ENCODE results near the gene TSHZ3.

TSHZ3 gene

DNA sequence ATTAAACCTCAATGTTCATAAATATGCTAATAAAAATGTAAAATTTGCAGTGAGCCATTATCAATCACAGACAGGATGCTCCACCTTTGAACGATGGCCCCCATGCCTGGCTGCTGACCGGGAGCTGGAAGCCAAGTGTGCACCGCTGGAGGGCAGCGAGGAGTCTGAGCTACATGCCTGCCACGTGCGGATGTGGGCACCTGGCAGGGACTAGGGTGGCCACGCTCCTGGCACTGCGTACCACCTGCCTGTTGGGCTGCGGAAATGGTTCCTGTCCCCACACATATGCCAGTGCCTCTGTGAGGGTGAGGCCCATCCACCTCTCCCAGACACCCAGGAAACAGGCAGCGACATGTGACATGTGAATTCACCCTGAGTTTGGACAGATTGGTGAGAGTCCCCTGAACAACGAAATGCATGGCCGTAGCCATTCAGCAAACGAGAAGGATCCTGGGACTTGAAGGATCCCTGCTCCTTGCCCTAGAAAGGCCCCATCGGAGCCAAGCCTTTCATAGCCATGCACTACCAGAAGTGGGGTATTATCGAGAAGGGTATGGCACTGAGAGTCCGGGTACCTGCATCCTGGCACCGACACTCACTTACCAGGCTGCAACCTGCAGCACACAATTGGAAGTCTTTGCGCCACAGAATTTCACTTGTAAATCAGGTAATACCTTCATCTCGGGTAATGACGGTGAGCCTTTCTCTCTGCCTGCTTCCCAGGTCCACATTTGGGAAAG is 35.8 kb downstream of the TSHZ3 start:
- DNase-seq = no peak

DNA sequence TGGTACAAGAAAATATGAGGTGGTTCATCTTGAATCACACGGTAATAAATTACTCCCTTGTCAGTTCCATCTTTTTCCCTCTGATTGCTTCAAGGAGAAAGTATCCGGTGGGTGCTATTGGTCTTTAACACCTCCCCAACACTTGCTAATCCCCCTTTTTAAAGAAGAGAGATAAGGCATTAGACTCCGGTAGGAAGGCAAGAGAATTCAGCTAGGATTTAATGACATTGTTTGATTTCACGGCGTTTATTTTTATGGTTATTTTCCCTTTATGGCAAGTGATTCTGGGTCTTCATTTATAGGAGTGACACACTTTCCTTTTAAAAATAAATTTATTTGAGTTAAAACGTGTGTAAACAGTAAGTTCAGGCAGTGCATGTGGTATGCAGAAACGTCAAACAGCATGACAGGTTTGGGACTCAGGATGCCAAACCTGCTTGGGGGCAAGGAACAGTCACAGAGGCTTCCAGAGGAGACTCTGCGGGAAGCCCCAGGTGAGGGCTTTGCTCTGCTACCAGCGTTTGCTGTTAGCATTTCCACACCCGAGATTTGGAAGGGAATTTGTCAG is 36.5 kb downstream of the TSHZ3 start:
- no peak for DNase-seq

DNA sequence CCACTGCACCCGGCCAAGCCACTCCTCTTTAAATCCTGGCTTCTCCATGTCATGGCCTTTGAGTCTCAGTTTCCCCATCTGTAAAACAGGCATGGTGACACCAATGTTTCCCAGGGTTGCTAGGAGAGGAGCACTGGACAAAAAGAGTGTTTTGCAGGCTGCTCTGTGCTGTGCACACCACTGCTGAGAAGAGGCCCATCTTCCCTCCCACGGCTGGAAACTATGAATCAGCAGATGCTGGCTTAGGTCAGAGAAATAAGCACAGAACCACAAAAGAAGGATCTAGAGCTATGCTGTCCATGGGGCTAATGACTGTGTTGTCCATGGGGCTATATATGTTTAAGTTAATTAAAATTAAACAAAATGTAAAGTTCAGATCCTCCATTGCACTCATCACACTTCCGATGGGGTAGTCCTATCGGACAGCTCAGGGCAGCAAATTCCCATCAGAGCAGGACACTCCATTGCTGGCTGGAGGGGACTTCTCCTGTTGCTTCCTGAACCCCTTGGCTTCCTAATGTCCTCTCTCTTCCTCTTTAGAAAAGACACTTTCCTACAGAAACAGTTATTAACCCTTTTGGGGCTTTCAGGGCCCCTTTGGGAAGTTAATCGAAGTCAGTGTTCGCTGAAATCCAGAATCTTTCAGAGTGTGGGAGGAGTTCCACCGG is 37.1 kb downstream of the TSHZ3 start:
- no peak for DNase-seq

DNA sequence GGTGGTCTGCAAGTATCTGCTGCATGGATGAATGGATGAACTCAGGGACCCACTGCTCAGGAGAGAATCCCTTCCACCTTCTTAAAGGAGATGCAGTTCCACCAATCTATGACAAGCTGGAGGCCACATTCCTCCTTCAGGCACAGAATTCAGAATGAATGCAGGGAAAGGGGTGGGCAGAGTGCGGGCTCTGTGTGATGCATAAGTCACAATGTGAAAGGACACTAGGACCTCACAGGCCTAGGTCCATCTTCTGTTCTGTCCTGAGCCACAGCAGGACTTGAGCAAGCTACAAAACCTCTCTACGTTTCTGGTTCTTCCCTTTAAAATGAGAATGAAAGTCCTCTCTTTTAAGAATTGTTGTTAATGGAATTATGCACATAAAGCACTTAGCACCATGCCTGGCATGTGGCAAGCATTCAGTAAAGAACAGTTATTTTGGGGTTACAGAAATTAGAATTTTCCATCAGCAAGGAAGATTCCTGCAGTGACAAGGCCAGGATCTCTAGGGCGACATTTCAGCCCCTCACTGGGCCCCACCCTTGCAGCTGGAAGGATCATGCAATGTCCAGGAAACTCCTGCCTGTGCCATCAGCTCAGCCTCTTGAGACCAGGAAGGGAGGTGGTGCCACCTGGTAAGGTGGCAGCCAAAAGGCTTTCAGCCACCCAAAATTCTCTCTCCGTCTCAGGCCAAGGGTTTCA is 38.7 kb downstream of the TSHZ3 start:
- no peak for DNase-seq

DNA sequence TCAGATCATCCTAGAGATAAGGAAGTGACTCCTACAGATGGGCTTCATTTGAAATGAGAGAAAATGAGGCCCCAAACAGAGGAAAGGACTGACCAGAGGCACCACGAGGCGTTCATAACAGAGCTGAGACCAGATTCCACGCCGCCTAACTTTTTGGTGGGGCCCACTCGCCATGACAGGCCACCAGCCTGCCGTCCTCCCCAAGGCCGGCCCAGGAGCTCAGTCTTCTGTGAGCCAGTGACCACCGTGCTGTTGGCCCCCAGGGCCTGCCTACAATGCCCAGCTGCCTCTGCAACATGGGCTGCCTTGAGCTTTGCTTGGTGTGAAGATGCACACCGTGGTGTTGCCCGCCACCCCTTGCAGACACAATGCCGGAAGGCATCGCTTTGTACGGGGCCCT is 40.5 kb downstream of the TSHZ3 start:
- DNase-seq = no peak

DNA sequence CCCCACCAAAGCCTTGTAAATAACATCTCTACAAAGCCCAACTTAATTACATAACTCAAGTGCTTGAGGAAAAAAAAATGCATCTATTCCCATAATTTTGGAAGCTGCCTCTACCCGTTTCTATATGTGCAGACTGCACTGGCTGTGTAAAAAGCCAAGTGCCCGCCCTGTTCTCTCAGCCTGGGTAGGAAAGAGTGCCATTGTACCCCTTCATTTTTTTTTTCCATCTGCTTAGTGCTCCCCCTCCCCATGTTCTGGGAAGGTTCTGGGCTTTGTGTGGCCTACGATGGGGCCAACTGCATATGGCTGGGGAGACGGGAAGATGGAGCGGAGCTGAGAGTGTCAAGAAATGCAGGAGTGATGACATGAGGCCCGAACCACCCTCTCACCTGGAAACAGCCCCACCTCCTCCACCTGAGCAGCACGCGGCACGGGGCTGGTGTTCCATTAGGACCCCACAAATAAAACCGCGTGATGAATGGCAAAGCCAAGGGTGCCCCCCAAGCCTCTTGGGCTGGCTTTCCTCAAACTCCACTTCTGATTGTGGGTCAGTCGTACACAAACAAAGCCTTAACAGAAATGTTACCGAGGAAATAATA is 42.1 kb downstream of the TSHZ3 start:
- no peak for DNase-seq

DNA sequence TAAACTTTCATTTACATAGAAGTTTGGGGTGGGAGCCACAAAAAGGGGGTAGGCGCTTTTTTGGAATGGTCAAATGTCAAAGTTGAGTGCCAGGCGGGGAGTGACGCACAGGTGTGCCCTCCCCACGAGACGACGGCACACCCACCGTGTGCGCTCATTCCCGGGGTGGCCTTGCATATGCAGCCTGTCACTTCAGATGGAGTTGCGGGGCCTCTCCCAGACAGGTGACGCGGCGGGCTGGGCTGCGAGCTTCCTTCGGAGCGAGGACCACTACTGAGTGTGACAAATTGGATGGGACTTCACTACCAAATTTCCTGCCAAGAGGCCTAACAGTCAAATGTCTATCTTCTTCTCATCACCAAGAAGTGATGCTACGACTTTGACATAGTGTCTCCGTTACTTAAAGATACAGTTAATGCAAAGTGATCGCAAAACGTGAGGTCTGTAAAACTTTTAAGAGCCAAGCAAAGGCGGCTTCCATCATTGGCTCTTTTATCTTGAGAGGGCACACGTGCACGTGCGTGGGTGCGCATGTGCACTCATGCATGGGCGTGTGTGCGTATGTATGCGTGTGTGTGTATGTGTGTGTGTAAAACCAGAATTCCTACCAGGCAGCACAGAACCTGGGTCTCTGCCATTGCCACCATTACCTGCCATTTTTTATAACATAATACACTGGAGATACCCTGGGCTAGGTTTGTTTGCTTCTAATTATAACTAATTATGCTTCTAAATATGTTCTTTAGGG is 43.1 kb downstream of the TSHZ3 start:
- DNase-seq = no peak

DNA sequence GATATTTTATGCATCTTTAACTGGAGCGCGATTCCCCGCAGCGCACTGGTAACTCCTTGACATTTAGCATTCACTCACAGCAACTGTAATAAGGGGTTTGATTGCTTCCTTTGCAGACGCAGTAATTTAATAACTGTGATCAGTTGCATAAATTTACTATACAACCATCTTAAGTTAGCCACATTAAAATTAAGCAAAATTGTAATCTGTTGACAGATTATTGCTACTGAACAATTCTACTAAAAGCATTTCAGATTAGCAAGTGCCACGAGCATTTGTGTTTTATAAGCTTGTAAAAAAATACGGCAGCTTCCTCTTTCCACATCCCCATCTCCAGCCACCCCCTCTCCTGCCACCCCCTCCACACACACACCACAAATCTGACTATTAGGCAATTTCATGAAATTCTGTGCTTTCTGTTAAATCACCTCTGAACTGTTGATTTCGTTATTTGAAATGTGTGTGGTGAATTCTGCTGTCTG is 44.4 kb downstream of the TSHZ3 start:
- DNase-seq = no peak

DNA sequence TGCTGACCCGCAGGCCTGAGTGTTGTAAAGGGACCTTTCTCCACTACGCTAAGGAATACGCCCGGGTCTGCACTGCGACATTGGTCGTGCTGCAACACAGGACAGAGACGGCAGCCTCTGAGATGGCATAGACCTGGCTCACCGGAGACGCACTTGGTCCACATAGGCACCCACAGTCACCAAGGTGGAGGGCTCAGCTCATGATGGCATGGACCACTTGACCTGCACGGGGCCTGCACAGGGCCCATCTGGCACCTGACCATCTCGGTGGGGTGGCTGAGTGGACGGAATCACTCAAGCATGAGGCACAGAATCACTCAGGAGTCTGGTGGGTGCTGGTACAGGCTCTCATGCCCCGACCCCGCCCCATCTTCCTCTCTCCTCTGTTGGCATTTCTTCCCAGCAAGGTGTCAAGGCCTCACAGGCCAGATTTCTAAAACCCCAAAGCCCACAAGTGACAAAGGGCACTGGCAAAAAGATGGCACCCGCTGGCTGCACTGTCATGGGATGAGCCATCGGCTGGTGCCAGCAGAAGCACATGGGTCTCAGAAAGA is 45.9 kb downstream of the TSHZ3 start:
- no peak for DNase-seq

DNA sequence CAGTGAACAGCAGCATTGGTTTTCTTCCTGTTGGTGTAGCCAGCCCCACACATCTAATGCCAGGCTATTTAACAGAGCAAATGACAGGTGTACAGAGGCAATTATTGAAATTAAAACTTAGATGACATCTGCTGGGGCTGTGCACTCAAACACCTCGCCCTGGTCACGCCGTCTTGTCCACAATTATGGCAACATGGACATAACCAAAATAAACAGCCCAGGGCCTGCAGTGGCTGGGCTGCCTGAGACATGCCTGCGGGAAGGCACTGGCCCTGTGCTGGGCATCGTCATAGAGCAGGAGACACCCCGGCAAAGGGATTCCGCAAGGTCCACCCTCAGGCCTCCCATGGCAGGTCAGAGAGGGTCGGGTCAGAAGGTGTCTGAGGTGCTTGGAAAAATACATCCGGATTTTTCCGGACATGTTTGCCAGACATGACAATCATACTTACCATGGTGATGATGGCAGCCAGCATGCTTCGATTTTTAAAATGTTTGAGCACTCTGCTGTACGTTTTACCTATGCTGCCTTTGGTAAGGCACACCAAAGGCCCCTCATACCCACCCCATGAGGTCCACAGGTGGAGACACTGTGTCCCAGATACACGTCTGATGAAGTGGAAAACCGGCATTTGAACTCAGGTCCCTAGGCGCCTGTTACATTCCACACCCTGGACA is 47.8 kb downstream of the TSHZ3 start:
- DNase-seq = no peak

DNA sequence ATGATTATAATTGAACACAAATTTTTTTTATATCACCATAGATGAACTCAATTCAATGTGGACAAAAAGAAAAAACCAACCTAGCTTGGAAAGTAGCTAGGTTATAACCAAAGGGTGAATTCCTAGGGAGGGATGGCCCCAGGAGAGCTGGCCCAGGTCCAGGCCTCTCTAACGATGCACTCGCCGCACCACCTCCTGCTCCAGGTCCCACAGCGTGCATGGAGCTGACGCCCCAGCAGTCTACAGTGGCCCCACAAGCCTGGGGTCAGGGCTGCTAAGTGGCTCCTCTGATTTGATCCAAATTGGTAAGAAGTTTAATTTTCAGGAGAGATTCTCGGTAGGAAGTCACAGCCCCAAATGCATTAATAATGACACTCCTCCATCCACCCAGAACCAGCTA is 48.8 kb downstream of the TSHZ3 start:
- DNase-seq = no peak

DNA sequence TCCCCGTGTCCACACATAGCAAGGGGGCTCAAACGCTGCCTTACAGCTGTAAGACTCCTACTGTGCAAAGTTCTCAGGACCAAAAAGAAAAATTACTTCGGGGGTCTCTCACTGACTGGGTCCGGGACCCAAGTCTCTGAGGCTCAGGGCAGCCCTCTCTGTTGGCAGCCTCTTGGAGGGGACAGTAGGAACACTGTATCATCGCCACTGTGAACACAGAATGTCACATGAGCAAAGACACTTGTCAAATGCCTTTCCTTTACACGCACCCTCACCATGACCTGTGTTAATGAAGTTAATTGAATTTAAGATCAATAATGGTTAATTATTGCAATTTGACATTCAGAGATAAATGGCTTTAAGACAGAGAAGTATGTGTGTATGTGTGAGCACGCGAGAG is 49.6 kb downstream of the TSHZ3 start:
- DNase-seq = no peak

DNA sequence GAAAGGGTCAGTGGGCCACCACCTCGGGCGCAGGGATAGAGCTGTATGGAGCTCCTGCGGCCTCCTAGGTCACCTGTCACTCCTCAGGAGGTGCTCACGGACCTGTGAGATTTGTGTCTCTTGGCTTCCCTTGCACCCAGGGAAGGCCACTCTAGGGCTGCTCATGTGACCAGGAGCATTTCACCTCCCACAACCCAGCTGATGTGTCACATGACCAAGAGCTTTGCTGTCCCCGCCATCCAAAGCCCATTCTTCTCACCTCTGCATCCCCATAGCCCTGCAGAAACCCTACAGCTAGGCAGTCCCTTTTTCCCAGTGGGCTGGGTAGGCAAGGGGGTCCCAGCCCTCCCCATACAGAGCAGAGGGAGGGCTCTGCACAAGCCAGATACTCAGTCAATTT is 51.2 kb downstream of the TSHZ3 start:
- DNase-seq = no peak

DNA sequence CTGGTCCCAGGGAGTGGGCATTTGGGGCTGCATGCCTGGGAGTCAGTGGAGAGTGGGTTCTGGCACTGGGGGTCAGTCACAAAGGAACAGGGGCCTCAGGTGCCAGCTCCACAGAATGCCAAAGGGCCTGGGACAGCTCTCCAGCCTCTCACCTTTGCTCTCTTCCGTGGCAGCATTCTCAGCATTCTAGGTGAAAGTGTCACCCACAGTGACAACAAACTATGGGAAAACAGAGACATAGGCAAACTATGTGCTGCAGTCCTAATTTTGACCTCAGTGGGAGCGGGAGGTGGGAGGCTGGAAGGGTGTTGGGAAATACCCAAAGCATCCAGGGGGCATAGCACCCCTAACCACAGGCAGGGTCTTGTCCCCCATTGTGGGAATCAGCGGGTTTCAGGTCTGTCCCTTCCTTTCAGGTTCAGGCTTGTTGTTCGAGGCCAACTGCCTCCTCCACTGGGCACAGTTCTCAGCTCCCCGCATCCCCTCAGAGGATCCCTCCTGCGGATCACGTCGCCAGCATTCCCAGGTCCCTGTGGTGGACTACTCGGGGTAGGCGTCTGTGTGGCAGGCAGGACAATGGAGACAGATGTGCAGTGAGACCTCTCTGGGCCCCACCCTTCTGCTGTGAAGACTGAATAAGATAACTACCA is 52.4 kb downstream of the TSHZ3 start:
- no peak for DNase-seq

DNA sequence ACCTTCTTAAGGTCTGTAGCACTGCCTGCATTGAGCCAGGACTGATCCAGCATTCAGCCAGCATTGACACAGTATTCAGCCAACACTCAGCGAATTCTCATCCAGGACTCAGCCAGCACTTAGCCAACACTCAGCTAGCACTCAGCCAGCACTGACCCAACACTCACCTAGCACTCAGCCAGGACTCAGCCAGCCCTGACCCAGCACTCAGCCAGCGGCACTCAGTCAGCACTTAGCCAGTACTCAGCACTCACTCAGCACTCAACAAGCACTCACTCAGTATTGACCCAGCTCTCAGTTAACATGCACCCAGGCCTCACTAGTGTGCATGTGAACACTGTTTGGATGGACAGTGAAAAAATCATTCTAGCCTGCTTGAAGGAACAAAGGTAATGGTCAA is 55.0 kb downstream of the TSHZ3 start:
- no peak for DNase-seq

DNA sequence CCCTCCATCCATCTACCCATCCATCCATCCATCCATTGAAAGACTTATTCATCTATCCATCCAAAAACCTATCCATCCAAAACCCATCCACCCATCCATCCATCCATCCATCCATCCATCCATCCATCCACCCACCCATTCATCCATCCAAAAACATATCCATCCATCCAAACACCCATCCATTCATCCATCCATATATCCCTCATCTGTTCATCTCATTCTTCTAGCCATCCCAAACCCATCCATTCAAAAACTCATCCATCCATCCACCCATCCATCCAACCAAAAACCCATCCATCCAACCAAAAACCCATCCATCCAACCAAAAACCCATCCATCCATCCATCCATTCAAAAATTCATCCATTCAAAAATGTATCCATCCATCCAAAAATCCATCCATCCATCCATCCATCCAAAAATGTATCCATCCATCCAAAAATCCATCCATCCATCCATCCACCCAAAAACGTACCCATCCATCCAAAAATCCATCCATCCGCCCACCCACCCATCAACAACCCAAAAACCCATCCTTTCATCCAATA is 56.5 kb downstream of the TSHZ3 start:
- DNase-seq = no peak

DNA sequence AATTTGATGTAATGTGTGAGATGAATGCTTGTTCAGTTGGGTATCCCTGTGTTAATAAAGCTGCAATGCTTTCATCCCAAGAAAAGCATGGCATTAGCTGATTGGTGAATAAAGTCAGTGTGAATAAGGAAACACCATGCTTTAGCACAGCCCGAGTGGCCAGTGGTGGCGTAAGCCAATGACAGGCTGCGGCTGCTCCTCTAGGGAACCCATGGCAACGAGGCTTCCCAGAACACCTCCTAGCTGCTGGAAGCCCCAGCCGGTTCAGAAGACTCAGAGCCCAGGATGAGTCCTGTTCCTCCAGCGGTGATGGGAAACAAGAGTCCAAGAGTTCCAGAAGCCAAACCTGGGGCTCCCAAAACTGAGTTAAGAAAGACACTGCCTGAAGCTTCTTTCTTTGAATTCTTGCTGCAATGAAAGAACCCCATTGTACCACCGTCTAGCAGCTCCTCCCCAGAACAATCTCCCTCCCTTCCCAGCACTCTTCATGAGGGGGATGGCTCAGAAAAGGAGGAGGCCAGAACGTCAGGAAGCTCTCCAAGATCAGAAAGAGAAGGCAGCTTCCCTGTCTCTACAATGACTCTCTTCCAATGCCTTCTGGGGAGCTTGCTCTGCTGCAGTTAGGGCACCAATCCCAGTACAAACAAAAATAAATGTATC is 58.2 kb downstream of the TSHZ3 start:
- DNase-seq = no peak

DNA sequence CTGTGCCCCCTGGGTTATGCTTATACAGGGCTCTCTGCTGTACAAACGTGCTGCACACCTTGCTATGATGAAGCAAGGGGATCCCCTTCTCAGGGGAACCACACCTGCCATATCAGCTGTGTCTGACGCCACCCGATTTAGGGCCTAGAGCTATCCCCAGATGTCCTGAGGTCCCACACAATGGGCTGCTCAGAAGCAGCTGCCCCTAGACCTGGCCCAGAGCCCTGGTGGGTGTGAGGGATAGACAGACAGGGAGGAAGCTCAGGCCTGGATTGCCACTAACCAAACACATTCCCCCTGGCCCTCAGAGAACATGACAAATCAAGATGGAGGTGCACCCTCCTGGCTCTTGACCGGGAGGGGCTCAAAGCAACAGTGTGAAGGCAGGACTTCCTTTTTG is 59.3 kb downstream of the TSHZ3 start:
- no peak for DNase-seq

DNA sequence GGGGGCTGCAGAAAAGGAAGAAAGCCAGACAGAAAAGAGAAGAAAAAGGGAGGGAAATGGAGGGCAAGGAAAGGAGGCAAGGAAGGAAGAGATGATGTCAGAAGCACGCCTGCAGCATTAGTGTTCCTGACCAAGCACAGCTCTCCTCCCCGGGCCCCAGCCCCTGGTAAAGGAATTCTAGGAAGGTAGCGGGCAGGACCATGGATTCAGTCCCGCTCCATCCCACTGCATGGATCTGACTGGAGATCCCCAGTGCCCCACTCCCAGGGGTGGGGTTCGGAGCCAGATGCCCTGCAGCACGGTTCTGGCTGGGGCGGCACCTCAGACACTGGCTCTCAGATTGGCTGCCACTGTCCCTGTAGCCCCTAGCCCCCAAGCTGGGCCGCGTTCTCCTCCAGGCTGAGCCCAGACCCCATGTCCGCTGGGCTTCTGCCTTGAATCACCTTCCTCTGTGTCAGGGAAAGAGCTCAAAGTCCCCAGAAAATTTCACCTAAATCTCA is 59.8 kb downstream of the TSHZ3 start:
- no peak for DNase-seq

DNA sequence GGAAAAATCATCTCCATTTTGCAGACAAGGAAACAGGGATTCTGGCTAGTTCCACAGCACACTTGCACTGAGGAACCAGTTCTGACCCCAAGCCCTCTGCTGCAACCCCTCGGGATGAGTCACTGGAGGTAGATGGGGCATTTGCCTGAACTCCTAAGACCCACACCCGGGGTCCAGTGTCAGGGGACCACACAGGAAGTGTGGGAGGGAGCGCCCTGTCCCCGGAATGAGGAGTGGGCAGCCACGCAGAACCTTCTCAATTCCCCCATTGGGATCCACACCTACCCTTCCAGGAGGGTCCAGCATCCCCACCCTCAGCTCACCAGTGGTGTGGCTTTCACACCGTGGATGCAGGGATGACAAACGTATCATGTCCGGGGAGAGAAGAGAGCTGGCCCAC is 62.7 kb downstream of the TSHZ3 start:
- DNase-seq = no peak

All from central memory CD4-positive, alpha-beta T cell (primary cell).